GM12874 (cell line): ENCODE results near the gene HERPUD2.

Source experiments
- TF ChIP-seq, protein P1 (sequence below): IDR thresholded peaks from 2 replicates; pipeline ENCODE4 v1.5.1; 2011; ENCODE audit warnings: low read depth, mild to moderate bottlenecking, control low read depth, low read length, moderate library complexity; ENCODE audit not compliant: insufficient read depth

Gene HERPUD2, protein sequence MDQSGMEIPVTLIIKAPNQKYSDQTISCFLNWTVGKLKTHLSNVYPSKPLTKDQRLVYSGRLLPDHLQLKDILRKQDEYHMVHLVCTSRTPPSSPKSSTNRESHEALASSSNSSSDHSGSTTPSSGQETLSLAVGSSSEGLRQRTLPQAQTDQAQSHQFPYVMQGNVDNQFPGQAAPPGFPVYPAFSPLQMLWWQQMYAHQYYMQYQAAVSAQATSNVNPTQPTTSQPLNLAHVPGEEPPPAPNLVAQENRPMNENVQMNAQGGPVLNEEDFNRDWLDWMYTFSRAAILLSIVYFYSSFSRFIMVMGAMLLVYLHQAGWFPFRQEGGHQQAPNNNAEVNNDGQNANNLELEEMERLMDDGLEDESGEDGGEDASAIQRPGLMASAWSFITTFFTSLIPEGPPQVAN

DNA sequence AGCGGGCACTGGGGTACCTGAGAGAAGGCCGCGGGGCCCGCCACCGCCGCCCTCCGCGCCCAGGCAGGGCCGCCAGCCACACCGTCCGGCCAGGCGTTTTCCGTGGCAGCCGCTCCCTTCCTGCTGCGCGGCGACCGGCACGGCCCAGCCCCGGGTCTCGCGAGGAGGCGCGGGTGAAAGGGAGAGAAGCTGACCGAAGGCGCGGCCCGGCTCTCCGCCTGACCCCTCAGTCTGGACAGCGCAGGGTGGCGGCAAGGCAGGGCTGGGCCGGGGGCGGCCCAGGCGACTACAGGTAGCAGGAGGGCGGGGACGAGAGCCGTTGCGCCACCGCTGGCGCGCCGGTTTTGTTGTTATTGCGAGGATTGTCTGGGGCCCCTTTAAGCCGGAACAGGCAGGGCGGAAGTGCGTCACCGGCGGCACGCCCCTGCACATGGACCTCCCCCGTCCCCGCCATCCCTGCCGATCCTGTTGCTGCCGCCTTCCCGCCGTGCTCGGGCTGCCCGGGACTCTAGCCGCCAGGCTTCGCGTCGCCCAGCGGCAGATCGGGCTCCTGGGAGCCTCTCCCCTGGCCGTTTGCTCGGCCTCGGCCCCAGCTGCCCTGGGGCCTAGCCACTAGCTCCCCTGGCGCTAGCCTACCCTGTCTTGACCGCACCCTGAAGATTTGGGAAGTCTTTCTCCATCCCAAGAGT, at the start of gene HERPUD2:
Gene HERPUD2 (minus strand): TSS at position 352 of the 689 bp plus-strand sequence. CDS start 805 bp downstream, outside the sequence.
- TF ChIP-seq, protein P1, sequence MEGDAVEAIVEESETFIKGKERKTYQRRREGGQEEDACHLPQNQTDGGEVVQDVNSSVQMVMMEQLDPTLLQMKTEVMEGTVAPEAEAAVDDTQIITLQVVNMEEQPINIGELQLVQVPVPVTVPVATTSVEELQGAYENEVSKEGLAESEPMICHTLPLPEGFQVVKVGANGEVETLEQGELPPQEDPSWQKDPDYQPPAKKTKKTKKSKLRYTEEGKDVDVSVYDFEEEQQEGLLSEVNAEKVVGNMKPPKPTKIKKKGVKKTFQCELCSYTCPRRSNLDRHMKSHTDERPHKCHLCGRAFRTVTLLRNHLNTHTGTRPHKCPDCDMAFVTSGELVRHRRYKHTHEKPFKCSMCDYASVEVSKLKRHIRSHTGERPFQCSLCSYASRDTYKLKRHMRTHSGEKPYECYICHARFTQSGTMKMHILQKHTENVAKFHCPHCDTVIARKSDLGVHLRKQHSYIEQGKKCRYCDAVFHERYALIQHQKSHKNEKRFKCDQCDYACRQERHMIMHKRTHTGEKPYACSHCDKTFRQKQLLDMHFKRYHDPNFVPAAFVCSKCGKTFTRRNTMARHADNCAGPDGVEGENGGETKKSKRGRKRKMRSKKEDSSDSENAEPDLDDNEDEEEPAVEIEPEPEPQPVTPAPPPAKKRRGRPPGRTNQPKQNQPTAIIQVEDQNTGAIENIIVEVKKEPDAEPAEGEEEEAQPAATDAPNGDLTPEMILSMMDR: no peak

DNA sequence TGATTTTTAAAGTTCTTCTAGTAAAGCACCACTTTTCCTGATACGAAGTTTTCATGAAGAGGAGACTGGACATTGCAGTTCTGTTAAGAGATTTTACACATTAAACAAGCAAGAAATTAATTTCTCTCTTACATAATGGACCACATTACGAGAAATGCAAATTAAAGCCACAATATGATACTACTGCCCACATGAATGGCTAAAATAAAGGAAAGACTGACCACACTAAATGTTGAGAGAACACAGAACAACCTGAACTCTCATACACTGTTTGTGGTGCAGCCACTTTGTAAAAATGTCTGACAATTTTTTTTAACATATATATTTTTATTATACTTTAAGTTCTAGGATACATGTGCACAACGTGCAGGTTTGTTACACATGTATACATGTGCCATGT, 44.0 kb upstream of the HERPUD2 start:
- TF ChIP-seq, protein P1: no peak

DNA sequence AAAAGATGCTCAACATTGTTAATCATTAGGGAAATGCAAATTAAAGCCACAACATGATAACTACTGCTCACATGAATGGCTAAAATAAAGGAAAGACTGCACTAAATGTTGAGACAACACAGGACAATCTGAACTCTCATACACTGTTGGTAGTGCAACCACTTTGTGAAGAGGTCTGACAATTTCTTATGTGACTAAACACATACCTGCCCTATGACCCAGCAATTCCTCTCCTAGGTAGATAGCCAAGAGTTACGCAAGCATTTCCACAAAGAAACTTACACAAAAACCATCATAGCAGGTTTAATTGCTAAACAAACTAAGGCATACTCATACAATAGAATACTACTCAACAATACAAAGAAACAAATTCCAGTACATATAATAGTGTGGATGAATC, 41.8 kb upstream of the HERPUD2 start:
- TF ChIP-seq, protein P1: no peak

DNA sequence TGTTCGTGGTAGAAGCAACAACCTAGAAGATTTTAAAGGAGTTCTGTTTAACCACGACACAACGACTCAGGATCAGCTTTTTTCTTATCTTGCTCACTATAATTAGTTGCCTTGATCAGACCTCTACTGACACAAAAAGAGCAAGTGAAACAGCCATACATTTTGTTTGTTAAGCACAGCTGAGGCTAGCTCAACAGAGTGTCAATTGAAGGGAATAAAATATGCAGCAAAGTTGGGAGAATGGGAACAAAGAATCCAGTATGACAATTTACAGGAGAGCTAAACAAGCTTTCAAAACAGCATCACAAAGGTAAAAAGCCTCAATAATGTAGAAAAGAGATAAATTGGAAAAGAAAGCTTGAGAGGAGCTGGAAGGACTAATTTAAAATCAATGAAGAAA, 40.5 kb upstream of the HERPUD2 start:
- TF ChIP-seq, protein P1: no peak

DNA sequence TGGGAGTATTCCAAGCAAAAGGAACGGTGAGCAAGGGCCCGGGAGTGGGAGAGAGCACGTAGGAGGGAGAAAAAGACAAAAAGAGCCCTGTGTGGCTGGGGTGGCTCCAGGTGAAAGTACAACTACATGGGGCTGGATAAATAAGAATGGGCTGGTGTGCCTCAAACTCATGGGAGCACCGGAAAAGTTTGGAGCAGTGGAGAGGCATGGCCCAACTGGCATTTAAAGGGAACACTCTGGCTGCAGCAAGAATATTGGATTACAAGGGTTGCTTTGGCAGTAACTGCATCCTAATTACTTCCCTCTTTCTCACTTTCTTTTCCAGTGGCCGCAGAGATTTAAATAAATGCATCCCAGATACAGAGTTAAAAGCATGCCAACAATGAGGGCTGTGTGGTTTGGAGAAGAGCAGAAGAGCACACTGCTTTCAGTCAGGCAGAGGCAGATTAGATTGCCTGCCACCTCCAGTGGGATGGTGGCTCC, 39.1 kb upstream of the HERPUD2 start:
- TF ChIP-seq, protein P1: no peak

DNA sequence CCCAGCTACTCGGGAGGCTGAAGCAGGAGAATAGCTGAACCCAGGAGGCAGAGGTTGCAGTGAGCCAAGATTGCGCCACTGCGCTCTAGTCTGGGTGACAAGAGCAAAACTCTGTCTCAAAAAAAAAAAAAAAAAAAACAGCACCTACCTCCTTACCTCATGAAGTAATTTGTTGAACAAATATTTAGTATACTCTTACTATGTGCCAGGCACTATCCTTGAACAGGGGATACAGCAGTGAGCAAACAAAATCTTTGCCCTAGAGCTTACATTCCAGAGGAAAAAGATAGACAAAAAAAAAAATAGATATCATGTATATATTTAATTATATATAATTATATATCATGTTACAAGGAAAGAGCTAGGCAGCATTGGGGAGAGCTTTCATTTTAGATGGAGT, 36.4 kb upstream of the HERPUD2 start:
- TF ChIP-seq, protein P1: no peak

DNA sequence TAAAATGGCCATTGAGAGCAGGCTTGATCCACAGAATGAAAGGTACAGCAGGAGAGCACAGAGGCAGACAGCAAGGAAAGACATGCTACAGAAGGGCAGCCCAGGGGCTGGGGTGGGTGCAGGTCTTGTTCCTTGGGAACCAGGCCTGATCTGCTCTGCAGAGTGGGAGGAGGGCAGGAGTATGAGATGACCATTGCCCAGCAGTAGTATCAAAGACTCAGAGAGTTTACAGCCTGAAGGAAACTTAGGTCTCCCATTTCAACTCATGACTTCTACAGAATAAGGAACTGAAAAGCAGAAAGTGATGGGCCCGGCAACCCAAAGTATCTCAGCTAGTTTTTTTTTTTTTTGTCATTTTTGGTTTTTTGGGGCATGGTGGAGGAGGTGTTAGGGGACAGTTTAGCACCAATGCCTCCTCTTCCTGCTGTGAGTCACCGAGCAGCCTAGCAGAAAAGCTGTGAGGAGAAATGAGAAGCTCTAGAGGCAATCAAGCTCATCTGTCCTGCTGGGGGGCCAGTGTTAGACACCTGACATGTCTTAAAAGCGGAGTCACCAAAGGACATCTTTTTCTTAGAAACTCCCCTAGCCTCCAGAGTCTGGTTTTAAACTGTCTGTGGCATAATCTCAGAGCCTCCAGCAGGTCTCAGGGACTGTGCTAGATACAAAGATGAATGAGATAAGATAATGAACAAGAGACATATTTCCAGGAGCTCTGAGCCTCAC, 34.3 kb upstream of the HERPUD2 start:
- TF ChIP-seq, protein P1: no peak
